ENCODE results near the gene RGSL1. TPM values are rescaled to one million over a fixed set of nuclear protein-coding genes. Genes with fewer than 3 reads are reported as not detected.

RGSL1 gene
- total and polyA plus RNA-seq, 9 donors = 0.43 TPM; not detected in 8

- Histone ChIP-seq H3K27ac (ENCODE audit: low read length) (no peak overlapping the region), H3K9me3 (replicated peaks; ENCODE audit: control insufficient read depth, low read depth, low read length) (no peaks in the 10 kb centered on the region), H3K4me1 (ENCODE audit: control insufficient read depth, insufficient read depth, low read length) (peaks cover 36% of the 10 kb centered on the region)
These were observed 150.2 kb downstream of the RGSL1 start for GRCh38 chr1:182600036-182600713.

DNA sequence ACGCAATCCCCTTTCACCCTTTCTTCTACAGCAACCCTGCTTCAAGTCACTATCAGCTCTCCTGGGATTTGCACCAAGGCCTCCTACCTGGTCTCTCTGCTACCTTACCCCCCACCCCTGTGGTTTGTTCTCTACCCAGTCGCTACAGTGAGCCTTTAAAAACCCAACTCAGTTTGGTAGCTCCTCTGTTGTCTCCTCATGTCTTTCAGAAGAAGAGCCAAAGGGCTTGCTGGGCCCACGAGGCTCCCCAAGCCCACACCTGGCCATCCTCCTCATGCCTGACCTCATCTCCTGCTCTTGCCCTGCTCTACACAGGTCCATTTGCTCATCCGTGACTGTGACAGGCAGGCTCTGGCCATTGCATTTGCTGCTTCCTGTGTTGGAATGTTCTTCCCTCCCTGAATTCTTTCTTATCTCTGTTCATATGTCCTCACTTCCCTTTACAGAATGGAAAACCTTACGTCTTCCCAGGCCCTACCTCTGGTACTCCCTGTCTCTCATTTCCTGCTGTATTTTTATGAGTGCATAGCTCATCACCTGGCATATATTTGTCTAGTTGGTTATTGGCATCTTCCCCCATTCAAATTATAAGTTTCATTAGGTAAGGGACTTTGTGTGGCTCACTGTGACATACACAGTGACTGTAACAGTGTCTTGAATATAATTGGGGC is 150.9 kb downstream of the RGSL1 start:
- H3K36me3 ChIP-seq (ENCODE audit: control insufficient read depth, insufficient read depth, low read length) = peaks cover 33% of the 10 kb centered on the region
- 82% methylated on average over 4 of the region's 5 CpGs for WGBS (ENCODE audit: insufficient coverage)
- H3K4me3 ChIP-seq (ENCODE audit: low read length) = no peak overlapping the region
- no peak for DNase-seq
- H3K9me3 ChIP-seq (replicated peaks; ENCODE audit: control insufficient read depth, low read depth, low read length) = no peaks in the 10 kb centered on the region
- H3K4me1 ChIP-seq (ENCODE audit: control insufficient read depth, insufficient read depth, low read length) = peaks cover 36% of the 10 kb centered on the region
- no peak overlapping the region for H3K27ac ChIP-seq (ENCODE audit: low read length)
- H3K27me3 ChIP-seq (ENCODE audit: control insufficient read depth, insufficient read depth, low read length) = no peaks in the 10 kb centered on the region

More at GRCh38 chr1:182600036-182600713, 150.2 kb downstream of the RGSL1 start:
- DNase-seq = no peak
- no peak overlapping the region for H3K4me3 ChIP-seq (ENCODE audit: low read length)
- no peaks in the 10 kb centered on the region for H3K27me3 ChIP-seq (ENCODE audit: control insufficient read depth, insufficient read depth, low read length)
- H3K36me3 ChIP-seq (ENCODE audit: control insufficient read depth, insufficient read depth, low read length) = peaks cover 33% of the 10 kb centered on the region
- 78% methylated on average over 16 of the region's 17 CpGs for WGBS (ENCODE audit: insufficient coverage)

- WGBS (ENCODE audit: insufficient coverage) = 0% methylated on average over 2 of the region's 6 CpGs
- H3K27me3 ChIP-seq (ENCODE audit: control insufficient read depth, insufficient read depth, low read length) = no peaks in the 10 kb centered on the region
- H3K4me3 ChIP-seq (ENCODE audit: low read length) = peak overlapping the region; percentile 73
- peak; percentile 91 for DNase-seq
- peaks cover 33% of the 10 kb centered on the region for H3K36me3 ChIP-seq (ENCODE audit: control insufficient read depth, insufficient read depth, low read length)
- H3K27ac ChIP-seq (ENCODE audit: low read length) = peak overlapping the region; percentile 56
- no peaks in the 10 kb centered on the region for H3K9me3 ChIP-seq (replicated peaks; ENCODE audit: control insufficient read depth, low read depth, low read length)
- H3K4me1 ChIP-seq (ENCODE audit: control insufficient read depth, insufficient read depth, low read length) = peaks cover 36% of the 10 kb centered on the region
These were observed 151.5 kb downstream of the RGSL1 start for GRCh38 chr1:182601416-182601786.

DNA sequence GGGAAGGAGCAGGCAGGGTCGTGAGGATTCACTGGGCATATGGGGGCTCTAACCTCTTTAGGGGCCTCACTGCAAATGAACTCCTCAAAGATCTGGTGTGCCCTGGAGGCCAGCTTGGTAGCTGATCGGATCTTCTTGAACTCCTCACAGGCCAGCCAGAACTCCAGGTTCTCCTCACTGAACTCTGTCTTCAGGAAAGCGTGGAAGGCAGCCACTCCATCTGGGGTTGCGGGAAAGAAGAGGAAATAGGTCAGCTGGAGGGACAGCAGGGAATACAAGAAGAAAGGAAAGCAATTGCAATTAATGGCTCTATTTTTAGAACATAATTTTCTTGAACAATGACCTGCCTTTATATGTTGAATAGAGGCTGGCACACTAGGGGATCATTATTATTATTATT is 152.0 kb downstream of the RGSL1 start:
- Histone ChIP-seq H3K4me3 (ENCODE audit: low read length) (peak overlapping the region; percentile 73), H3K36me3 (ENCODE audit: control insufficient read depth, insufficient read depth, low read length) (peaks cover 33% of the 10 kb centered on the region), H3K27ac (ENCODE audit: low read length) (peak overlapping the region; percentile 56), H3K27me3 (ENCODE audit: control insufficient read depth, insufficient read depth, low read length) (no peaks in the 10 kb centered on the region), H3K4me1 (ENCODE audit: control insufficient read depth, insufficient read depth, low read length) (peaks cover 40% of the 10 kb centered on the region), H3K9me3 (replicated peaks; ENCODE audit: control insufficient read depth, low read depth, low read length) (no peaks in the 10 kb centered on the region)
- DNase-seq = no peak
- WGBS (ENCODE audit: insufficient coverage) = no CpG with 5 or more reads among the region's 4 CpGs

DNA sequence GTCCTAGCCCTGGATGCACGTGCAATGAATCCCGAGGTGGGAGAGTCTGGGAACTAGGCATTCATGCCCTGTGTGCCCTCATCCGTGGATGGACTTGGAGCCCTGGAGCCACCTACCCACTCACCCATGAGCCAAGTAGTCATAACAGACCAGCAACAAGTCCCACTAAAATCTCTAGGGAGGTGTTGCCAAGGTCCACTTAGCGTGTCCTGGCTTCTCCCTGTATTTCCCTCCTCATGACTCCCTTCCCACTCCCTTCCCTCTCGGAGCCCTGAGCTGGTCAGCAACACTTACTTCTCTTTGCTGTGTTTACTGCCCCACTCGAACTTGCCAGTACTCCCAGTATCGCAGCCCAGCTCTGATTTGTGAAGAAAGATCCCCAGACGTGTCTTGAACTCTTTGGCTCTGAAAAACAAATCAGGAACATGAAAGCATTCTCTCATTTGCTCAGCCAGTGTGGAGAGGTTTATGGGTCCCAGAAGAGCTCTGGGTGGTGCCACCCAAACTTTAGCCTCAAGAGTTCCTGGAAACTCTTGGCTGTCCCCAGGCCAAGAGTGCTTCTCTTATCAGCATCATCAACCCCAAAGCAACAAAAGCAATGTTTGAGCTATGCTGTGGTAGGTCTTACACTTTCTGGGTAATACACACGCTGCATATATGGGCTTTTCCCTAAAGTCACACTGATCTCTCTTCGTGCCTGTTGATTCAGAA is 153.1 kb downstream of the RGSL1 start:
- peaks cover 40% of the 10 kb centered on the region for H3K4me1 ChIP-seq (ENCODE audit: control insufficient read depth, insufficient read depth, low read length)
- peak overlapping the region; percentile 29 for H3K27ac ChIP-seq (ENCODE audit: low read length)
- 43% methylated on average over 7 of the region's 10 CpGs for WGBS (ENCODE audit: insufficient coverage)
- peaks cover 33% of the 10 kb centered on the region for H3K36me3 ChIP-seq (ENCODE audit: control insufficient read depth, insufficient read depth, low read length)
- no peaks in the 10 kb centered on the region for H3K9me3 ChIP-seq (replicated peaks; ENCODE audit: control insufficient read depth, low read depth, low read length)
- peak overlapping the region; percentile 73 for H3K4me3 ChIP-seq (ENCODE audit: low read length)
- H3K27me3 ChIP-seq (ENCODE audit: control insufficient read depth, insufficient read depth, low read length) = no peaks in the 10 kb centered on the region
- DNase-seq = no peak

- Histone ChIP-seq H3K9me3 (replicated peaks; ENCODE audit: control insufficient read depth, low read depth, low read length) (no peaks in the 10 kb centered on the region), H3K4me1 (ENCODE audit: control insufficient read depth, insufficient read depth, low read length) (peaks cover 40% of the 10 kb centered on the region), H3K36me3 (ENCODE audit: control insufficient read depth, insufficient read depth, low read length) (peaks cover 29% of the 10 kb centered on the region), H3K27me3 (ENCODE audit: control insufficient read depth, insufficient read depth, low read length) (no peaks in the 10 kb centered on the region), H3K27ac (ENCODE audit: low read length) (peak overlapping the region; percentile 29), H3K4me3 (ENCODE audit: low read length) (peak overlapping the region; percentile 73)
- WGBS (ENCODE audit: insufficient coverage) = 3% methylated on average over 8 of the region's 12 CpGs
- DNase-seq = no peak
These were observed 153.8 kb downstream of the RGSL1 start for GRCh38 chr1:182603646-182604174.

GRCh38 chr1:182604175-182605164 is 154.5 kb downstream of the RGSL1 start, which contains the start of gene RGS16:
Gene RGS16, minus strand, starts transcription at chr1:182604389. Its CDS starts 130 bp downstream, at chr1:182604259.
- Histone ChIP-seq H3K27ac (ENCODE audit: low read length) (peak within 1 kb of the TSS; percentile 29), H3K9me3 (replicated peaks; ENCODE audit: control insufficient read depth, low read depth, low read length) (no peaks in the 10 kb centered on the region), H3K4me1 (ENCODE audit: control insufficient read depth, insufficient read depth, low read length) (peaks cover 45% of the 10 kb centered on the region), H3K27me3 (ENCODE audit: control insufficient read depth, insufficient read depth, low read length) (no peaks in the 10 kb centered on the region), H3K36me3 (ENCODE audit: control insufficient read depth, insufficient read depth, low read length) (peaks cover 23% of the 10 kb centered on the region), H3K4me3 (ENCODE audit: low read length) (peak within 1 kb of the TSS; percentile 73)
- DNase-seq = peak; percentile 96
- WGBS (ENCODE audit: insufficient coverage) = 1% methylated on average over 39 of the region's 44 CpGs

DNA sequence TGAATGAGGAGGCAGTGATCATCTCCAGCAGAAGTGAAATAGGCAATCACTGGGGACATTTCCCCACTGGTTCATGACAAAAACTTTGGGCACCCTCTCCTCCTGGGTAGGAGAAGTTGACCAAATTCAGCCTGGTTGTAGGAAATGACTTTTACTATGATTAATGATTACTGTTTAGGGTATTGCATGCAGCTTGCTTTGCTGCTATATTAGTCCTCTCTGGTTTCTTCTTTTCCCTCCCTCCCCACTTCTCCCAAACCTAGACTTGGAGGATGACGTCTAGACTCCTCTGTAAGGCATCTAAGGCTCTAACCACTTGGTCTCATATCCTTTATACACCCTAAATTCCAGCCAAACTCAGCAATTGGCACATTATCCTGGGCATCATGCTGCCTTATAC is 157.6 kb downstream of the RGSL1 start:
- no peak overlapping the region for H3K4me3 ChIP-seq (ENCODE audit: low read length)
- H3K36me3 ChIP-seq (ENCODE audit: control insufficient read depth, insufficient read depth, low read length) = no peaks in the 10 kb centered on the region
- WGBS (ENCODE audit: insufficient coverage) = 50% methylated on average over 1 of the region's 1 CpG
- H3K27ac ChIP-seq (ENCODE audit: low read length) = no peak overlapping the region
- no peaks in the 10 kb centered on the region for H3K27me3 ChIP-seq (ENCODE audit: control insufficient read depth, insufficient read depth, low read length)
- DNase-seq = no peak
- H3K4me1 ChIP-seq (ENCODE audit: control insufficient read depth, insufficient read depth, low read length) = peaks cover 53% of the 10 kb centered on the region
- no peaks in the 10 kb centered on the region for H3K9me3 ChIP-seq (replicated peaks; ENCODE audit: control insufficient read depth, low read depth, low read length)

DNA sequence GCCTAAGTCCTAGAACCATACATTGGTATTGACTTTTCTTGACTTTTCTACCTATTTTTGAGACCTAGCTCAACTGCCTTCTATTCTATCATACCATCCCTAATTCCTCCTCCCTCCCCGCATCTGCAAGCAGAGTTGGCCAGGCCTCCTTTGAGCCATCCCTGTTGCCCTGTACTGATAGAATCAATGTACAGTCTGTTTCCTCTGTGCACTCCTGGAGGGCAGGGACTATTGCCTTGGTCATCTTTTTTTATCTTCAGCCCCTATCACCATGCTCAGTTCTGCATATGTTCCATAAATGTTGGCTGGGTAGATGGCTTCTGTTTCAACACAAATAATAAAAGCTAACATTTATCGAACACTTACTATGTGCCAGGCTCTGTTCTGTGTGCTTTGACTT is 158.3 kb downstream of the RGSL1 start:
- peaks cover 53% of the 10 kb centered on the region for H3K4me1 ChIP-seq (ENCODE audit: control insufficient read depth, insufficient read depth, low read length)
- H3K9me3 ChIP-seq (replicated peaks; ENCODE audit: control insufficient read depth, low read depth, low read length) = no peaks in the 10 kb centered on the region
- H3K27ac ChIP-seq (ENCODE audit: low read length) = no peak overlapping the region
- WGBS (ENCODE audit: insufficient coverage) = 100% methylated on average over 1 of the region's 2 CpGs
- no peak overlapping the region for H3K4me3 ChIP-seq (ENCODE audit: low read length)
- H3K27me3 ChIP-seq (ENCODE audit: control insufficient read depth, insufficient read depth, low read length) = no peaks in the 10 kb centered on the region
- H3K36me3 ChIP-seq (ENCODE audit: control insufficient read depth, insufficient read depth, low read length) = no peaks in the 10 kb centered on the region
- DNase-seq = no peak

Data from muscle of leg (tissue), 11 donors.